Lower lobe of right lung (tissue), 2 donors: ENCODE measurements around the gene IP6K3. TPM values are rescaled to one million over a fixed set of nuclear protein-coding genes. Genes with fewer than 3 reads are reported as not detected.

ENCODE experiments used
- ATAC-seq, 2 donors: fragments of 200-7000 bp; cut with Tn5 transposase; one replicate each; pipeline ENCODE4 v1.9.1; 2020 to 2022; ENCODE audit warnings: mild to moderate bottlenecking in 2 of 2, moderate library complexity in 2 of 2
- DNase-seq: peaks from one replicate; pipeline ENCODE4 v3.0.0-alpha.2; 2020
- H3K27ac ChIP-seq: fragments of 200-600 bp; one replicate; pipeline ENCODE4 v1.8.0; 2022
- H3K27me3 ChIP-seq: fragments of 200-600 bp; one replicate; pipeline ENCODE4 v1.8.0; 2022; ENCODE audit warnings: low read depth
- H3K36me3 ChIP-seq: fragments of 200-600 bp; one replicate; pipeline ENCODE4 v1.8.0; 2022; ENCODE audit warnings: mild to moderate bottlenecking
- H3K4me1 ChIP-seq: fragments of 200-600 bp; one replicate; pipeline ENCODE4 v1.8.0; 2022
- H3K4me3 ChIP-seq: fragments of 200-600 bp; one replicate; pipeline ENCODE4 v1.8.0; 2022; ENCODE audit warnings: mild to moderate bottlenecking
- H3K9me3 ChIP-seq: fragments of 200-600 bp; one replicate; pipeline ENCODE4 v1.8.0; 2022
- CTCF ChIP-seq: fragments of 200-600 bp; IDR thresholded peaks from one replicate; pipeline ENCODE4 v1.8.0; 2022; ENCODE audit warnings: antibody characterized with exemption, mild to moderate bottlenecking
- intact Hi-C: fragments of 100-400 bp; cut with DNase I; formaldehyde crosslinking; loops from one replicate; pipeline ENCODE4 v1.11.0; 2022
- total RNA-seq: library from RNA; stranded (reverse); fragmentation: NEBNext Ultra II Directional; extraction: Animal tissue kit (Norgen Biotek cat#: 25700); gene quantifications from one replicate; pipeline ENCODE4 v1.2.1, GENCODE V29; 2021
- donor health status: DM: no; HTN: yes; CAD: no; lungs with severe emphysema.

The IP6K3 gene
- total RNA-seq, 1 donor from 2014 or later: 3.5 TPM

GRCh38 chr6:33720998-33721397, 25.7 kb downstream of the IP6K3 start:
- no peak for DNase-seq
- H3K4me3 ChIP-seq: no peak overlapping the region
- H3K27ac ChIP-seq: no peak overlapping the region
- no peaks in the 10 kb centered on the region for H3K9me3 ChIP-seq
- H3K4me1 ChIP-seq: peaks cover 38% of the 10 kb centered on the region
- peak in 1 of 2 donors; percentile 35 for ATAC-seq
- H3K36me3 ChIP-seq: peaks cover 4% of the 10 kb centered on the region
- no peaks in the 10 kb centered on the region for H3K27me3 ChIP-seq
- TF ChIP-seq CTCF: no peak
- intact Hi-C loops: no loop called here

DNA sequence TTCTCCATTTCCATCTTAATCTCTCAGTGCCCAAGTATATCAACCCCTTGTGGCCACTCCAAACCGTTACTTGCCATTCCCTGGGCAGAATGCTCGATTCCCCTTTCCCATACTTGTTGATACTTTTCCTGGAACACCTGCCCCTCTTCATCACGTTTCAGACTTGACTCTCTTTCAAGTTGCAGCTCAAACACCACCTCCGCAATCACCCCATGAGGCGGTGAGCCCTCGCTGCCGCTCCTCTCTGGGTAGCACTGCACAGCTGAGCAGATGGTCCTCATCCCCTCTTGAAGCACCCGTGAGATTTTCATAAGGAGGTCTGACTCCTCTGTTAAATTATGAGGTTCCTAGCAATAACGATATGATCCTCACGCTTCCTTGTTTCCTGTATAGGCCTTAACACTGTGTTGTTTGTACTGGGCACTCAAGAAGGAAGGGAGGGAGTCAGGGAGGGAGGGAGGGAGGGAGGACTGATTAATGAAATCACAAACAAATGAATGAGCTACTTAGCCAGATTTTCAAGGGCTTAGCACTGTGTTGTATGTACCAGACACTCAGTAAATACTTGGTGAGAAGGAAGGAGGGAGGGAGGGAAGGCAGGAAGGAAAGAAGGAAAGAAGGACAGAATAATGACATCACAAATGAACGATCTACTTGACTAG, 27.2 kb downstream of the IP6K3 start:
- no peaks in the 10 kb centered on the region for H3K27me3 ChIP-seq
- H3K9me3 ChIP-seq: no peaks in the 10 kb centered on the region
- intact Hi-C loops: no loop called here
- DNase-seq: peak; percentile 40
- H3K4me3 ChIP-seq: no peak overlapping the region
- peak; percentile 74 to 78 for ATAC-seq
- peak overlapping the region; percentile 44 for H3K27ac ChIP-seq
- no peaks in the 10 kb centered on the region for H3K36me3 ChIP-seq
- H3K4me1 ChIP-seq: peaks cover 38% of the 10 kb centered on the region
- no peak for TF ChIP-seq CTCF

- no peak for DNase-seq
- H3K27ac ChIP-seq: no peak overlapping the region
These were observed 28.0 kb downstream of the IP6K3 start for GRCh38 chr6:33718713-33719112.

DNA sequence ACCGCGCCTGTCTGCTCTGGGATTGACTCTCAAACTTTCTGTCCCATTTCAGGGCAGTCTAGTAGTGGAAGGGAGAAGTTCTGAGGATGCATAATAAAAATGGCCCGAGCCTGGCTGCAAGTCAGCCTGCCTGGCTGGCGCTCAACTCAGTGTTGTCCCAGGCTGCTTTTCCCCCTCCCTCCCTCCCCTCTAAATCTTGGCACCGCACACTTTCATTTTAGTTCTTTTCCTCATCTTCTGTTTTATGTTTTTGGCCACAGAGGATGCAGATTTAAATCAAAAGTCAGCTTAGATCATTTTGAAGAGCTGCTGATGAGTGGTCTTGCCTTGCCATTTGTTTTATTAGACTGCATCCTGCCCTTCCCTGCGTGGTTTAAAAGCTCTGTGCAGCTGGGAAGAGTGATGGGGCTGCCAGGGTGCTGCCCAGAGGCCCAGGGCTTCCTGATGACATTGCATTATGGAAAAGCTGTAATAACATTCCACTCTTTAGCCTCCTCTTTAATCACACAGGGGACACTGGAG, 28.7 kb downstream of the IP6K3 start:
- peaks cover 32% of the 10 kb centered on the region for H3K4me1 ChIP-seq
- H3K27me3 ChIP-seq: no peaks in the 10 kb centered on the region
- H3K36me3 ChIP-seq: no peaks in the 10 kb centered on the region
- no peak for DNase-seq
- no peak overlapping the region for H3K27ac ChIP-seq
- intact Hi-C loops: no loop called here
- ATAC-seq: no peak
- no peaks in the 10 kb centered on the region for H3K9me3 ChIP-seq
- no peak overlapping the region for H3K4me3 ChIP-seq
- no peak for TF ChIP-seq CTCF

More at GRCh38 chr6:33718713-33719112, 28.0 kb downstream of the IP6K3 start:
- TF ChIP-seq CTCF: no peak
- no peaks in the 10 kb centered on the region for H3K36me3 ChIP-seq
- H3K4me1 ChIP-seq: peaks cover 34% of the 10 kb centered on the region
- no peaks in the 10 kb centered on the region for H3K27me3 ChIP-seq
- intact Hi-C loops: no loop called here
- no peaks in the 10 kb centered on the region for H3K9me3 ChIP-seq
- no peak for ATAC-seq
- no peak overlapping the region for H3K4me3 ChIP-seq

GRCh38 chr6:33716890-33717632, 29.6 kb downstream of the IP6K3 start:
- peak overlapping the region; percentile 11 for H3K27ac ChIP-seq
- no peaks in the 10 kb centered on the region for H3K27me3 ChIP-seq
- H3K4me1 ChIP-seq: peaks cover 32% of the 10 kb centered on the region
- DNase-seq (peak; percentile 10), ATAC-seq (peak in 1 of 2 donors; percentile 9)
- intact Hi-C loops: no loop called here
- TF ChIP-seq CTCF: no peak
- no peaks in the 10 kb centered on the region for H3K9me3 ChIP-seq
- H3K36me3 ChIP-seq: no peaks in the 10 kb centered on the region
- H3K4me3 ChIP-seq: no peak overlapping the region
